OCI-LY3 (cell line): Measurements from ENCODE around the gene DNAJC17.

Source experiments
- H2AFZ ChIP-seq: fragments of 200-600, 300-600 bp; shearing (Covaris generic); 2 replicates; pipeline ENCODE4 v1.6.0; 2014; ENCODE audit warnings: antibody characterized with exemption, low read depth, low read length
- H3K27ac ChIP-seq: fragments of 200-600, 300-600 bp; sonication (generic); 2 replicates; pipeline ENCODE4 v1.5.1; 2014; ENCODE audit warnings: mild to moderate bottlenecking, low read length, moderate library complexity, mixed read lengths
- H3K27me3 ChIP-seq: fragments of 200-600, 300-600 bp; sonication (generic); 2 replicates; pipeline ENCODE4 v1.6.1; 2014; ENCODE audit warnings: low read depth, low read length, mixed read lengths
- H3K36me3 ChIP-seq: fragments of 200-600, 300-600 bp; sonication (generic); replicated peaks from 2 replicates; pipeline ENCODE3; 2014; ENCODE audit warnings: low read depth, low read length, mixed read lengths
- H3K4me1 ChIP-seq: fragments of 300-600, 200-600 bp; sonication (generic); 2 replicates; pipeline ENCODE4 v1.6.1; 2014; ENCODE audit warnings: low read length, mixed read lengths
- H3K4me2 ChIP-seq: fragments of 200-600, 300-600 bp; sonication (generic); 2 replicates; pipeline ENCODE4 v1.6.1; 2014; ENCODE audit warnings: low read length, mixed read lengths
- H3K4me3 ChIP-seq: fragments of 300-600, 200-600 bp; sonication (generic); 2 replicates; pipeline ENCODE4 v1.5.1; 2014; ENCODE audit warnings: antibody characterized with exemption, mild to moderate bottlenecking, low read length, moderate library complexity
- H3K79me2 ChIP-seq: fragments of 300-600, 200-600 bp; shearing (Covaris generic); 2 replicates; pipeline ENCODE4 v1.6.1; 2014; ENCODE audit warnings: mild to moderate bottlenecking, low read length, mixed read lengths
- H3K9ac ChIP-seq: fragments of 300-600, 200-600 bp; shearing (Covaris generic); 2 replicates; pipeline ENCODE4 v1.6.0; 2014; ENCODE audit warnings: mild to moderate bottlenecking, low read length, moderate library complexity
- H3K9me3 ChIP-seq: fragments of 200-600, 300-600 bp; shearing (Covaris generic); 2 replicates; pipeline ENCODE4 v1.6.1; 2014; ENCODE audit warnings: low read length, mixed read lengths; ENCODE audit not compliant: insufficient read depth
- H4K20me1 ChIP-seq: fragments of 200-600, 300-600 bp; sonication (generic); 2 replicates; pipeline ENCODE4 v1.6.1; 2016; ENCODE audit warnings: low read length, mixed read lengths; ENCODE audit not compliant: insufficient read depth
- CTCF ChIP-seq: fragments of 200-600, 300-600 bp; sonication (generic); IDR thresholded peaks from 2 replicates; pipeline ENCODE4 v1.5.1; 2014; ENCODE audit warnings: antibody characterized with exemption, low read length, low read depth
- EZH2phosphoT487 ChIP-seq: fragments of 200-600 bp; shearing (Covaris generic); IDR thresholded peaks from 2 replicates; pipeline ENCODE4 v1.6.1; 2018; ENCODE audit warnings: antibody characterized with exemption, mixed run types, low read depth

DNAJC17 gene

GRCh38 chr15:40775007-40775406 is 32.3 kb downstream of the DNAJC17 start:
- Histone ChIP-seq H3K36me3 (peaks cover 14% of the 10 kb centered on the region), H3K9me3 (no peaks in the 10 kb centered on the region), H3K4me2 (no peak overlapping the region), H3K4me3 (no peak overlapping the region), H3K27ac (no peak overlapping the region), H3K9ac (no peak overlapping the region), H2AFZ (no peak overlapping the region), H3K79me2 (no peaks in the 10 kb centered on the region), H3K27me3 (no peaks in the 10 kb centered on the region), H3K4me1 (peaks cover 19% of the 10 kb centered on the region), H4K20me1 (no peaks in the 10 kb centered on the region)
- TF ChIP-seq EZH2phosphoT487 (no peak), CTCF (no peak)

- Histone ChIP-seq H3K4me2 (no peak overlapping the region), H3K9me3 (no peaks in the 10 kb centered on the region), H3K36me3 (peaks cover 11% of the 10 kb centered on the region), H3K79me2 (no peaks in the 10 kb centered on the region), H3K4me3 (no peak overlapping the region), H2AFZ (no peak overlapping the region), H3K9ac (no peak overlapping the region), H3K27ac (no peak overlapping the region), H3K27me3 (no peaks in the 10 kb centered on the region), H3K4me1 (peaks cover 30% of the 10 kb centered on the region), H4K20me1 (no peaks in the 10 kb centered on the region)
- no peak for TF ChIP-seq CTCF
- TF ChIP-seq EZH2phosphoT487 = no peak
Measured at GRCh38 chr15:40773902-40774301, 33.4 kb downstream of the DNAJC17 start.

DNA sequence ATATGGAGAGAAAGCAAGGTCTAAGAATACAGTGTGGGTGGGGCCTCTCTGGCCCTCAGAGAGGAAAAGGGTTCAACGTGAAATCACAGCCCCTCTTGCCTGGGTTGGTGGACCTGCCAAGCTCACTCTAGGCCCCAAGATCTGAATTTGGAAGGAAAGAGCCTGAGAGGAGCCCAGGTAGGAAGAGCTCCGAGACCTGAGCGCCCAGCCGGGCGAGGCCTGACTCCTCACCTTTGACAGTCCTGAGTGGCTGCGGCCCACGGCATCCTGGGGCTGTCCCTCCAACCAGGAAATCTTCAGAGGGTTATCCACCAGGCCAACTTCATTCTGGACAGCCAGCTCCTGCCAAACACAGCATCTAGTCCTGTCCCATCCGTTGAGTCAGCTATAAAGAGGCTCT is 33.8 kb downstream of the DNAJC17 start:
- H3K79me2 ChIP-seq = no peaks in the 10 kb centered on the region
- no peak overlapping the region for H3K4me3 ChIP-seq
- no peaks in the 10 kb centered on the region for H3K9me3 ChIP-seq
- H3K9ac ChIP-seq = no peak overlapping the region
- no peaks in the 10 kb centered on the region for H3K27me3 ChIP-seq
- TF ChIP-seq EZH2phosphoT487 (no peak), CTCF (no peak)
- H3K4me1 ChIP-seq = peaks cover 34% of the 10 kb centered on the region
- H3K4me2 ChIP-seq = no peak overlapping the region
- no peak overlapping the region for H3K27ac ChIP-seq
- no peak overlapping the region for H2AFZ ChIP-seq
- no peaks in the 10 kb centered on the region for H4K20me1 ChIP-seq
- H3K36me3 ChIP-seq = peaks cover 11% of the 10 kb centered on the region

- no peak overlapping the region for H3K9ac ChIP-seq
- H3K27me3 ChIP-seq = no peaks in the 10 kb centered on the region
- no peak overlapping the region for H2AFZ ChIP-seq
- no peak overlapping the region for H3K4me3 ChIP-seq
- no peaks in the 10 kb centered on the region for H3K9me3 ChIP-seq
- no peak for TF ChIP-seq EZH2phosphoT487
- TF ChIP-seq CTCF = no peak
- no peak overlapping the region for H3K27ac ChIP-seq
- peaks cover 17% of the 10 kb centered on the region for H3K36me3 ChIP-seq
- H3K79me2 ChIP-seq = no peaks in the 10 kb centered on the region
- H3K4me2 ChIP-seq = no peak overlapping the region
- H3K4me1 ChIP-seq = peaks cover 41% of the 10 kb centered on the region
- no peaks in the 10 kb centered on the region for H4K20me1 ChIP-seq
Measured at GRCh38 chr15:40772014-40772413, 35.3 kb downstream of the DNAJC17 start.
